Stomach (tissue), 9 donors: Measurements from ENCODE around the gene LIPG. TPM values are rescaled to one million over a fixed set of nuclear protein-coding genes. Genes with fewer than 3 reads are reported as not detected.
A peak's percentile ranks its signal among the peaks of the same experiment; 100 is the strongest.

Experiments used
- DNase-seq, 2 donors: peaks; one replicate each; pipeline versions ENCODE4 v3.0.0 to v3.0.0-alpha.2; 2013 to 2019
- H3K27ac ChIP-seq, 5 donors: fragments of 200-600 bp in 4 of 5; sonication (generic) in 4 of 5; one replicate each; pipeline ENCODE4 v1.5.1; 2013 to 2019; ENCODE audit warnings: mild to moderate bottlenecking in 1 of 5, moderate library complexity in 1 of 5
- H3K27me3 ChIP-seq, 3 donors: fragments of 200-600 bp; sonication (generic); one replicate each; pipeline ENCODE4 v1.5.1; 2017 to 2019; ENCODE audit warnings: mixed run types in 1 of 3
- H3K36me3 ChIP-seq, 4 donors: fragments of 200-600 bp; sonication (generic); 1 replicate in 3 of 4; 2 replicates in 1 of 4; pipeline ENCODE4 v1.5.1; 2016 to 2019
- H3K4me1 ChIP-seq, 4 donors: fragments of 200-600 bp; sonication (generic); one replicate each; pipeline ENCODE4 v1.5.1; 2016 to 2019
- H3K4me3 ChIP-seq, 4 donors: fragments of 200-600 bp; sonication (generic) in 3 of 4; one replicate each; pipeline ENCODE4 v1.5.1; 2016 to 2019; ENCODE audit warnings: mild to moderate bottlenecking in 1 of 4
- H3K9me3 ChIP-seq, 4 donors: fragments of 200-600 bp; sonication (generic); one replicate each; pipeline ENCODE4 v1.5.1; 2016 to 2019
- CTCF ChIP-seq, 7 experiments: fragments of 450-650 bp in 4 of 7; fragments of 200-600 bp in 3 of 7; sonication (generic) in 3 of 7; IDR thresholded peaks; one replicate each; pipeline ENCODE4 v1.5.1; 2016 to 2019; ENCODE audit warnings: antibody characterized with exemption in 7 of 7, control low read depth in 2 of 7, mild to moderate bottlenecking in 1 of 7
- EP300 ChIP-seq: sonication (generic); formaldehyde crosslinking; IDR thresholded peaks from one replicate; pipeline ENCODE4 v1.6.1; 2017; ENCODE audit warnings: antibody characterized with exemption
- POLR2A ChIP-seq, 4 donors: fragments of 450-650 bp; IDR thresholded peaks; one replicate each; pipeline ENCODE4 v1.6.1; 2016; ENCODE audit warnings: antibody characterized with exemption in 4 of 4, control low read depth in 2 of 4, mild to moderate bottlenecking in 1 of 4, moderate library complexity in 1 of 4
- POLR2AphosphoS5 ChIP-seq, 3 donors: sonication (generic); formaldehyde crosslinking; IDR thresholded peaks; one replicate each; pipeline ENCODE4 v1.6.1; 2016; ENCODE audit warnings: antibody characterized with exemption in 3 of 3
- WGBS, 5 donors: extraction: QIAGEN DNeasy Blood & Tissue Kit in 3 of 5; methylation state at CpG; one replicate each; pipeline versions ENCODE4 v1.1.5 to v1.1.7; 2013 to 2018; 5-methylcytosine and 5-hydroxymethylcytosine counted together
- intact Hi-C: fragments of 100-400 bp; cut with DNase I; formaldehyde crosslinking; loops from one replicate; pipeline ENCODE4 v1.15.1; 2023; ENCODE audit warnings: low total_unique reads
- polyA plus RNA-seq, 3 donors: library from polyadenylated mRNA; stranded (reverse); fragments of 200-250 nt; gene quantifications; one replicate each; pipeline ENCODE4 v1.2.3, GENCODE V29; 2013
- total RNA-seq, 5 donors: library from RNA; depleted of rRNA; stranded (reverse); fragments of >200 nt; gene quantifications; one replicate each; pipeline versions ENCODE4 v1.1.0 to v1.2.3, GENCODE V29; 2014 to 2016
- donor health status: healthy with polysubstance abuse.
- donor health status: Bipolar disorder and iron deficiency.
- donor health status: healthy.

Gene LIPG
- total and polyA plus RNA-seq, 8 donors, result 0.76 to 6.2 (median 3.2) TPM

GRCh38 chr18:49591271-49591670 is 29.4 kb downstream of the LIPG start:
- intact Hi-C loops, result no loop called here
- no peak overlapping the region for H3K4me3 ChIP-seq
- TF ChIP-seq CTCF (IDR thresholded peaks at IDR 0.05), result no peak
- TF ChIP-seq POLR2AphosphoS5 (IDR thresholded peaks at IDR 0.05), result no peak
- no peak for TF ChIP-seq POLR2A (IDR thresholded peaks at IDR 0.05)
- no peak for TF ChIP-seq EP300
- 48 to 64% (median 57%) methylated on average over 3 of the region's 3 CpGs for WGBS, 5 donors
- no peaks in the 10 kb centered on the region for H3K27me3 ChIP-seq
- H3K9me3 ChIP-seq, result no peaks in the 10 kb centered on the region
- H3K4me1 ChIP-seq, result no peaks in the 10 kb centered on the region
- no peak overlapping the region for H3K27ac ChIP-seq
- no peak for DNase-seq
- H3K36me3 ChIP-seq, result peaks cover 0 to 26% (median 0%) of the 10 kb centered on the region in 4 donors

DNA sequence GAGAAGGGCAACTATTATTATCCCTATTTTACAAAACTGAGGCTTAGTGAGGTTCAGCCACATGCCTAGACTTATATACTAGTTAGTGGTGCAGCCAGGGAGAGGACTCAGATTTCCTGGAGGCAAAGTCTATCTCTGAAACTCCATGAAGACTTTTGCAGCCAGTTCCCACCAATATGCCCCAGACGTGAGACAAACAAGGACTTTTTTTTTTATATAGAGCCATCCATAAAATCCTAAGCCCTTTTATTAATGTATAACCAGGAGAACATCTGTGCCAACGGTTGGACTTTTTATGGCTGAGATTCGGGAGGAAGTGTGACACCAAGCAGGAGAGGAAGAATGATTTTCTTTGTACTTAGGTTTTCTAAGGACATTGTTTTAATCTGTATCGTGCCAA is 29.9 kb downstream of the LIPG start:
- TF ChIP-seq CTCF (IDR thresholded peaks at IDR 0.05) (no peak), EP300 (no peak), POLR2A (IDR thresholded peaks at IDR 0.05) (no peak), POLR2AphosphoS5 (IDR thresholded peaks at IDR 0.05) (no peak)
- Histone ChIP-seq H3K27me3 (no peaks in the 10 kb centered on the region), H3K4me3 (no peak overlapping the region), H3K4me1 (peaks cover 0 to 2% (median 0%) of the 10 kb centered on the region in 4 donors), H3K27ac (no peak overlapping the region), H3K36me3 (peaks cover 0 to 26% (median 0%) of the 10 kb centered on the region in 4 donors), H3K9me3 (no peaks in the 10 kb centered on the region)
- intact Hi-C loops, result no loop called here
- 21 to 34% (median 23%) methylated on average over 4 of the region's 4 CpGs for WGBS, 5 donors
- DNase-seq, result no peak

DNA sequence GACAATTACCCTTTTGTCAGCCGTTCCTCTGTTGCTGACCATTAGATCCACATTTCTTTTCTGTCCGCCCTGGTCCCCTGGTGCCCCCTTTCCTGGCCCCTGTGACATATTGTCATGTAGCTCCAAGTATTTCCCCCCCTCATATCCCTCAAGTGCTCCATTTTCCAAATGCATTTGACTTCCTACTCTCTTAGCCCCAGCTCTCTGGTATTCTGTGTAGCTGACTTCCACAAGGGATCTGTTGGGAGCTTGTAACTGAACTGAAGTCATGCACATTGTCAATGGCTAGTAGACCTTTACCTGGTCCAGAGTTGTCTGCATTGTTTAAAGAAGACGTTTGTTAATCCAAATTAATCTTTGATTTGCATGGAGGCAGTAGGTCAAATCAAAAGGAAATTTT is 34.8 kb downstream of the LIPG start:
- Histone ChIP-seq H3K27me3 (no peaks in the 10 kb centered on the region), H3K4me3 (no peak overlapping the region), H3K9me3 (no peaks in the 10 kb centered on the region), H3K4me1 (peaks cover 0 to 7% (median 0%) of the 10 kb centered on the region in 4 donors), H3K36me3 (no peaks in the 10 kb centered on the region), H3K27ac (no peak overlapping the region)
- TF ChIP-seq POLR2AphosphoS5 (IDR thresholded peaks at IDR 0.05) (no peak), POLR2A (IDR thresholded peaks at IDR 0.05) (no peak), CTCF (IDR thresholded peaks at IDR 0.05) (no peak), EP300 (no peak)
- intact Hi-C loops, result no loop called here
- no peak for DNase-seq
- 61 to 70% (median 65%) methylated on average over 3 of the region's 3 CpGs for WGBS, 5 donors

DNA sequence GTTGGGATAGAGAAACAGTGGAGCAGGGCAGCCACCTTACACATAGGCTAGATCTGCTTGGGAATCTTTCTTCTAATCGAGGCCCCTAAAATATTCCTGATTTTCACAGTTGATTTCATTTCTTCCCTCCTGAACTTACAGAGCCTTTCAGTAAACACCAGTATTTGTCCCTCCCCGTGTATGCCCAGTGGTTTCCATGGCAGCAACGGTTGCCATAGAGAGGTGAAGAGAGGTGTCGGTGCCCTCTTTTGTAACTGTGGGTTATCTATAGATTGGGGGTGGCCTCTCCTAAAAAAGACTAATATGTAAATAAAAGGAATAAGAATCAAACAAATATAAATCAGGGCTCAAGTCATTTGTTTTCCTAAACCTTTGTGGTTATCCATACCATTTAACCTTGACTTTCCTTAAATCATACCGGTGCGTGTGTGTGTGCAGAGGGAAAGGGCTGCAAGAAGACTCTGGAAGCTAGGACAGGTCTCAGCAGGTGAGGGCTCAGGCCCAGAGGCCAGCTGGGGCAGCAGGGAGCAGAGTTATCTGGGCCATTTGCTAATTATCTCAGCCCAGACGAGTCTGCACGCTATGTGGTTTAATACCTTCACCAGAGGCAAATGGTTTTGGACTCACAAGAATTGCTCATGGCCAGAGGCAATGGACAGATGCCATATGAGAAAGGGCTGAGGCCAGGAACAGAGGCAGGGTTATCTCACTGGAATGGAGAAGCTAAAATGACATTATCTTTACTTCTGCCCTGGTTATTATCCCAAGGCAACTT is 35.5 kb downstream of the LIPG start:
- Histone ChIP-seq H3K27ac (no peak overlapping the region), H3K27me3 (no peaks in the 10 kb centered on the region), H3K9me3 (no peaks in the 10 kb centered on the region), H3K36me3 (no peaks in the 10 kb centered on the region), H3K4me1 (peaks cover 0 to 7% (median 0%) of the 10 kb centered on the region in 4 donors), H3K4me3 (no peak overlapping the region)
- WGBS, 5 donors, result 27 to 60% (median 41%) methylated on average over 8 of the region's 8 CpGs
- intact Hi-C loops, result no loop called here
- DNase-seq, result peak in 1 of 2 donors; percentile 59
- TF ChIP-seq POLR2A (IDR thresholded peaks at IDR 0.05), result no peak
- no peak for TF ChIP-seq POLR2AphosphoS5 (IDR thresholded peaks at IDR 0.05)
- TF ChIP-seq EP300, result no peak
- TF ChIP-seq CTCF (IDR thresholded peaks at IDR 0.05), result no peak
